IgD-negative memory B cell (primary cell): ENCODE data around the gene FOXO1. TPM values are rescaled to one million over a fixed set of nuclear protein-coding genes. Genes with fewer than 3 reads are reported as not detected.

ENCODE experiments used
- H3K27ac Mint-ChIP-seq, 3 donors: one replicate each; pipeline ENCODE4 v1.8.0; 2020 to 2022; ENCODE audit warnings: mild to moderate bottlenecking in 3 of 3, mixed read lengths in 3 of 3, moderate library complexity in 1 of 3
- H3K27me3 Mint-ChIP-seq: one replicate; pipeline ENCODE4 v1.8.0; 2021; ENCODE audit warnings: mixed read lengths
- H3K36me3 Mint-ChIP-seq: one replicate; pipeline ENCODE4 v1.8.0; 2020; ENCODE audit warnings: mild to moderate bottlenecking, mixed read lengths
- H3K4me1 Mint-ChIP-seq, 3 donors: one replicate each; pipeline ENCODE4 v1.8.0; 2020 to 2022; ENCODE audit warnings: mixed read lengths in 3 of 3, mild to moderate bottlenecking in 1 of 3
- H3K4me3 Mint-ChIP-seq, 4 donors: one replicate each; pipeline ENCODE4 v1.8.0; 2020 to 2022; ENCODE audit warnings: mild to moderate bottlenecking in 4 of 4, mixed read lengths in 4 of 4, moderate library complexity in 3 of 4
- H3K9me3 Mint-ChIP-seq, 3 donors: one replicate each; pipeline ENCODE4 v1.8.0; 2020 to 2021; ENCODE audit warnings: mixed read lengths in 3 of 3, mild to moderate bottlenecking in 1 of 3
- polyA plus RNA-seq: library from polyadenylated mRNA; unstranded; fragments of 300-500 nt; fragmentation: Illumina TruSeq; gene quantifications from one replicate; pipeline ENCODE4 v1.2.3, GENCODE V29; 2021

Gene FOXO1
- polyA plus RNA-seq, 1 donor from 2014 or later, result 16.5 TPM

DNA sequence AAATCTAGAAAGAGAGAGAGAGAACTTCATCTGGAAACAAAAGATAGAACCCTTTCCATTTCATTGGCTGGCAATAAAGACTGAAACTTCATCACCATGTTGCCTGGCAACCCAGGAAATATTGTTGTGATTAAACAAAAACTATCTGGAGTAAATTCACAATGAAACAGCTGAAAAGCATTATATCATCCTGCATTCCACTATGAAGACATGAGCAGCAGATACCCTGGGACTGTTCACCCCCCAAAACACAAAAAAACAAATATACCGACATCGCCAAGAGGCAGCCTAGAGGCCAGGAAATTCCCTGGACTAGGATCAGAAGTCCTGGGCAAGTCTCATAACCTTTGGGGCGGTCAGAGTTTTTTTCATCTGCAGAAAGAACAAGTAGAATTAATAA lies 158.3 kb downstream of the FOXO1 start:
- Mint-ChIP-seq H3K4me3 (no peak overlapping the region), H3K27ac (no peak overlapping the region), H3K9me3 (peaks cover 0 to 3% (median 0%) of the 10 kb centered on the region in 3 donors), H3K36me3 (peaks cover 1% of the 10 kb centered on the region), H3K27me3 (no peaks in the 10 kb centered on the region), H3K4me1 (peaks cover 0 to 6% (median 0%) of the 10 kb centered on the region in 3 donors)

DNA sequence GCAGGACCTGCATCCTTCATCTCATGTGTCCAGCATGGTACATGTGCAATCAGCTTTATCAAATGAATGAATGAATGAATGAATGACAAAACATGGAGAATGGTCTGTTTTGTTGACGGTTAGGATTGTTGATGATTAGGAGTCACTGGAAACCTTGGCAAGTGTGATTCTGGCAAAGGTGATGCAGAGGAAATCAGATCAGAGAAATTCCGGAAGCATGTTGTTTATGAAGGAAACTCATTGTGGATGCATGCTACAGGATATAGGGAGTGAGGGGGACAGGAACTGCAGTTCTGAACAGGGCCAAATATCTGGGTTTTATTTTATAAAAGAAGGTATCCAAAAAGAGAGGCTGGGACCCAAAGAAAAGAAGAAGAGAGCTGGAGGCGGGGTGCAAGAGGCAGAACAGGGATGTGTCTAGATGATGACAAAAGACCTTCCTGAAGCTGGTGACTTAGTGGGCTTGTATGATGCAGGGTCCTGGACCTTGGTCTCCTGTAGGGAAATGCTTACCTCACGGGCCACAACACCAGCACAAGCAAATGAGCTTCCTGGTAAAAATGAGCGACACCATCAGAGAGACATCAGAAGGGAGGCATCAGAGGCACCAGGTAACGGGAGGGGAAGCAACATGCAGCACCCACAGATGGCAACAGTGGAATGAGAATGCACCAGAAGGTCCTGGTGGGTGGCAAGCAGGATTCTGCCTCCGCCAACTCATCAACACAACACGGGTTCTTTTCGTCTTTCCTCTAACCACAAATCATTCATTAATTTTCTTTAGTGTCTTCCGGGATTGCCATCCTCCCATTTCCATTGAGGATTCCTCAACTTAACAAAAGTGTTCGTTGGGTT lies 159.6 kb downstream of the FOXO1 start:
- H3K27me3 Mint-ChIP-seq, result no peaks in the 10 kb centered on the region
- no peak overlapping the region for H3K27ac Mint-ChIP-seq
- peaks cover 1% of the 10 kb centered on the region for H3K36me3 Mint-ChIP-seq
- H3K9me3 Mint-ChIP-seq, result peaks cover 0 to 3% (median 0%) of the 10 kb centered on the region in 3 donors
- peaks cover 0 to 4% (median 0%) of the 10 kb centered on the region in 3 donors for H3K4me1 Mint-ChIP-seq
- no peak overlapping the region for H3K4me3 Mint-ChIP-seq

Other genes starting within 250 kb of the FOXO1 start
- gene MRPS31, start 104.5 kb upstream of the FOXO1 start, polyA plus RNA-seq, result 53.6 TPM
- 2.0 TPM for gene SLC25A15, start 123.0 kb upstream of the FOXO1 start, polyA plus RNA-seq